ENCODE results near the gene UBE2Q2.
A peak's percentile ranks its signal among the peaks of the same experiment; 100 is the strongest.

GRCh38 chr15:75842722-75843677 lies at the start of gene UBE2Q2:
- TF ChIP-seq POLR2A (IDR thresholded peaks at IDR 0.05) (no peak), CTCF (IDR thresholded peaks at IDR 0.05 in 8 of 11, conservative IDR thresholded peaks at IDR 0.05 in 3 of 11) (peak in 1 of 11 experiments; percentile 15), POLR2AphosphoS5 (IDR thresholded peaks at IDR 0.05) (peak in 2 of 3 donors; percentile 61 to 67)

Measured in spleen (tissue), 7 donors.